GM21723 (cell line): ENCODE results near the gene DGCR2.

ENCODE experiments used
- ATAC-seq: cut with Tn5 transposase; IDR thresholded peaks from one replicate; pipeline ENCODE4 v1.9.1; 2021; ENCODE audit warnings: mild to moderate bottlenecking, moderate library complexity; ENCODE audit not compliant: unreplicated experiment

The DGCR2 gene

GRCh38 chr22:19110064-19110458 lies 12.2 kb downstream of the DGCR2 start:
- ATAC-seq: no peak

- ATAC-seq: peak; percentile 90
These were observed 12.8 kb downstream of the DGCR2 start for GRCh38 chr22:19109198-19110063.

GRCh38 chr22:19108807-19109197 lies 13.4 kb downstream of the DGCR2 start:
- ATAC-seq: no peak

GRCh38 chr22:19107730-19108074 lies 14.5 kb downstream of the DGCR2 start:
- no peak for ATAC-seq

GRCh38 chr22:19106886-19107729 lies 15.1 kb downstream of the DGCR2 start:
- ATAC-seq: no peak

- ATAC-seq: no peak
These were observed 16.1 kb downstream of the DGCR2 start for GRCh38 chr22:19105867-19106802.

GRCh38 chr22:19105456-19105855 lies 16.8 kb downstream of the DGCR2 start:
- ATAC-seq: no peak

- no peak for ATAC-seq
These were observed 18.1 kb downstream of the DGCR2 start for GRCh38 chr22:19103880-19104821.

GRCh38 chr22:19098157-19098556 lies 24.1 kb downstream of the DGCR2 start:
- no peak for ATAC-seq

GRCh38 chr22:19097518-19097917 lies 24.7 kb downstream of the DGCR2 start:
- no peak for ATAC-seq

GRCh38 chr22:19096555-19096954 lies 25.7 kb downstream of the DGCR2 start:
- no peak for ATAC-seq

GRCh38 chr22:19094393-19094997 lies 27.7 kb downstream of the DGCR2 start:
- no peak for ATAC-seq

GRCh38 chr22:19092725-19093124 lies 29.5 kb downstream of the DGCR2 start:
- ATAC-seq: no peak

GRCh38 chr22:19090586-19091127 lies 31.6 kb downstream of the DGCR2 start:
- ATAC-seq: no peak

- no peak for ATAC-seq
These were observed 32.0 kb downstream of the DGCR2 start for GRCh38 chr22:19090183-19090582.

GRCh38 chr22:19088866-19089595 lies 33.2 kb downstream of the DGCR2 start:
- ATAC-seq: no peak

GRCh38 chr22:19086896-19087295 lies 35.3 kb downstream of the DGCR2 start:
- no peak for ATAC-seq

GRCh38 chr22:19086417-19086816 lies 35.8 kb downstream of the DGCR2 start:
- no peak for ATAC-seq
